HG03565 (cell line): Measurements from ENCODE around the gene ENTPD2.

Experiments
- ATAC-seq: cut with Tn5 transposase; IDR thresholded peaks from one replicate; pipeline ENCODE4 v1.9.1; 2021; ENCODE audit warnings: mild to moderate bottlenecking, moderate library complexity; ENCODE audit not compliant: unreplicated experiment

Gene ENTPD2

DNA sequence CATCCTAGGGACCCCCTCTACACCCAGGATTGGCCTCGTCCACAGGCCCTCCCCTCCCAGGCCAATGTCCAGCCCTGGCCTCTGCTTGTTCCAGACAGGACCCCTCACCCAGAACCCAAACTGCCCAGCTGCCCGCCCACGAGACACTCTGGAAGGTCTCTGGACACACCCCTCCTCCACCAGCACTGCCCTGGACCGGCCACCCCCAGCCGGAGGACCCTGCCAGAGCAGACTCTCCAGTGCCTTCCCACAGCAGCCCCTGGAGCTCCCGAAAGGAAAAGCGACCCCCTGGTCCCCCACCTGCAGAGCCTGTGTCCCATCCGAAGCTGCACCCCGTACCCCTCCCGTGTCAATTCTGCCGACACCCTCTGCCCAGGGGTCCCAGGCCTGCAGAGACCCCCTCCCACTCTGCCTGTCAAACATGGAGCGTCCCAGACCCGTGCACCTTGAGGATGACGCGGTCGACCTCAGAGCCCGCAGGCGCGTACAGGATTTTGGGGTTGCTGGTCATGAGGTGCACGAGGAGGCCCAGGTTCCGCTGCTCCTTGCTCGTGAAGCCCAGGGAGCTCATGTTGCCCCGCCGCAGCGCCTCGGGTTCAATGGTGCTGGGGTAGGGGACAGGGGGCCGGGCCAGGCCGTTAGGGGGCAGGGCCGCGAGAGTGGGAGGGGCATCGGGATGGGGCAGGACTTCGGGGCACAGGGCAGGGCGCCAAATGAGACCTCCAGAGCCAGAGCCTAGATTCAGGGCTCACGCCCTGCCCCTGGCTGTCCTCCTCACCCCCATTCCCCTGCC, 33.8 kb downstream of the ENTPD2 start:
- no peak for ATAC-seq

DNA sequence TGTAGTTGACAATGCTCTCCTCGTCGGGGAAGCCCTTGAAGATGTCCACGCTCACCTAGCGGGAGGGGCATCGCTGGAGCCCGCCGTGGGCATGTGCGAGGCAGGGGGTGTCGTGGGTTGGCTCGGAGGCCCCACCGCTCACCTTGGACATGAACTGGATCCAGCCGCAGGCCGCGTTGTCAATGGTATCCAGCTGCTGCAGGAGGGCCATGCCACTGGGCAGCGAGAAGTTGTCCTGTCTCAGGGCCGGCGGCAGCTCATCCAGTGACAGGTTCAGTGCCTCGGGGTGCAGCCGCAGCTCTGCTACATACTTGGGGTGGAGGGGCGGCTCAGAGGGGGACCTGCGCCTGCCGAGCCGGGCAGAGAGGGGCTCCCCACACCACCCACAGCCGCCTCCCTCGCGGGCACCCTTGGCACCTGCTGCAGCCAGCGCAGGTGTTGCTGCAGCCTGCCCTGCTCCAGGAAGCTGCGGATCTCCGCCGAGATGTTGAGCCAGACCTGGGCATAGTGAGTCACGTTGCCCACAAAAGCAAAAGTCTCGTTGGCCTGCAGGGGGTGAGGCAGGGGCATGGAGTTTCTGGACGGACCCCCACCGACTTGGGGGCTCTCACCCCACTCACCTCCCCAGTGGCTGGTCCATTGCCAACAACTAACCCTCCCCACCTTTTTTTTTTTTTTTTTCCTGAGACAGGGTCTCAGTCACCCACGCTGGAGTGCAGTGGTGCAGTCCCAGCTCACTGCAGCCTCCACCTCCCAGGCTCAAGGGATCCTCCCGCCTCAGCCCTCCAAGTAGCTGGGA, 34.9 kb downstream of the ENTPD2 start:
- ATAC-seq = no peak

DNA sequence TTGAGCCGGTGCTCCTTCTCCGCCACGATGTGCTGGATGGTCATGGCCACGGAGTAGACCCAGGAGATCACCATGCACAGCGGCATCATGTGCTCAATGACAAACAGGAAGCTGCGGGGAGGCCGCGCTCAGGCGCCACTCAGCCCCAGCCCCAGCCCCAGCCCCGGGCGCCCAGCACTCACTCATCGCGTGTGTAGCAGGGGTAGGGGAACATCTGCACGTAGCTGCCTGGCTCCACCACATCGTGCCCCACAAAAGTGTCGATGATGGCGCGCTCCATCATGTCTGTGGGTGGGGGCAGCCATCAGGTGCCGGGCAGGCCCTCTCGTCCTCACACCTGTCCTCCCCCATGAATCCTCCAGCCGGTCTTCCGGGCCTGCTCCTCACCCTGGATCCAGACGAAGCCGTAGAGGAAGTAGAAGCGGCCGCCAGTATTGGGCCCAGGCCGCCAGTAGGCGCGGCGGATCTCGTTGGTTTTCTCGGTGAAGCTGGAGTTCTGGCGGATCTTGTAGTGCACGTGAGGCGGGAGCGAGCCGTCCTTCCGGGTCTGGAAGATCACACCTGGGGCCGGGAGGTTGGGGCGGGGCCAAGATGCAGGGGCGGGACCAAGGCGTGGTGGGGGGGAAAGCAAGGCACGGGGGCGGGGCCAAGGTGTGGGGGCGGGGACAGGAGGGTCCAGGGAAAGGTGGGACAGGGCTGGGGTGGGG, 35.9 kb downstream of the ENTPD2 start:
- ATAC-seq = no peak

DNA sequence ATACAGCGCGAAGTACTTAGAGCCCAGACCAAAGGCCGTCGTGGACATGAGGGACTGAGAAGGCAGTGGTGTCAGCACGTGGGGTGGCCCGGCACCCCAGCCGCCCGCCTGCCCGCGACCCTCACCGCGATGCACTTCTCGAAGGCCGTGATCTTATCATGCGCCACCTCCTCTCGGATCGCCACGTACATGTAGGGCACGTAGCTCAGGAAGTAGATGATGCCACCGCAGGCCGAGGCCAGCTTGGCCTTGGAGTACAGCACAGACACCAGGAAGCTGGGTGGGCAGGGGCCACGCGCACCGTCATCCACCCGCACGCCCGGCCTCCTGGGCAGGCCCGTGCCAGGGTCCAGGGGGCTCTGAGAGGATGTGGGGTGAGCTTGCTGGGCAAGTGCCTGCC, 36.8 kb downstream of the ENTPD2 start:
- no peak for ATAC-seq

DNA sequence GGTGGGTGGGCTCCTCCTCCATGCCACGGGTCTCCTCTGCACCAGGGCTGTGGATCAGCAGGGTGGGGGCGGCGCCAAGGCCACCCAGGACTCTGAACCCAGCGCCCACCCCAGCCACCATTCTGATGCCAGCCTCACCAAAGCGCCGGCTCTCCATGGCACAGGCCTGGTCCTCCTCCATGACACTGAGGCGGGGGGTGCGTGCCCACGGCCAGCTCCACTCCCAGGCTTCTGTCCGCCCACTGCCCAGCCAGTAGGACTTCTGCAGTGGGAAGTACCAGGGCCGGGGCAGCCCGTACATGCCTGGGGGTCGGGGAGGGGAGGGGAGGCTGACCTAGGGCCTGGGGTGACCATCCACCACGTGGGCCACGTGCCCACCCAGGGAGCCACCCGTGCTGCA, 37.4 kb downstream of the ENTPD2 start:
- ATAC-seq = no peak

DNA sequence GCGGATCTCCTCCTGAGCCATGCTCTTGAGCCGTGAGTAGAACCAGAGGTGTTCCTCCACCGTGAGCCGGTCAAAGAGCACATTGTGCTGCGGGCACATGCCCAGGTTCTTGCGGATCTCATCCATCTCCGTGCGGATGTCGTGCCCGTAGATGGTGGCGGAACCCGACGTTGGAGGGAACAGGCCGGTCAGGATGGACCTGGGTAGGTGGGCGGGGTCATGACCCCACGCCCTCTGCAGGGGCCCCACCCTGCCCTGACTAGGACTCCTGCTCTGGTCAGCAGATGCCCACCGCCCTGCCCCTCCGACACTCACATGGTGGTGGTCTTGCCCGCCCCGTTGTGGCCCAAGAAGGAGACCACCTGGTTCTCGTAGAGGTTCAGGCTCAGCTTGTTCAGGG, 37.9 kb downstream of the ENTPD2 start:
- no peak for ATAC-seq

DNA sequence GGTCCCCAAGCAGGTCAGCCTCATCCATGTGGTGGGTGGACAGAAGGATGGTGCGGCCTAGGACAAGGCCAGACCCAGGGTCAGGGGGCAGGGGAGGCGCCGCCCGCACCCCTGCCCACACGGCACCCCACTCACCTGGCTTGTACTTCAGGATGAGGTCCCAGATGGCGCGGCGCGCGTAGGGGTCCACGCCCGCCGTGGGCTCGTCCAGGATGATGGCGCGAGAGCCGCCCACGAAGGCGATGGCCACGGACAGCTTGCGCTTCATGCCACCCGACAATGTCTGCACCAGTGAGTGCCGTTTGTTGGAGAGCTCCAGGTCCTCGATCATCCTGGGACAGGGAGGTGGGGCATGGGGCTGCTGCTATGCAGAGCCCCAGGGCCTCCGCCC, 38.3 kb downstream of the ENTPD2 start:
- no peak for ATAC-seq

DNA sequence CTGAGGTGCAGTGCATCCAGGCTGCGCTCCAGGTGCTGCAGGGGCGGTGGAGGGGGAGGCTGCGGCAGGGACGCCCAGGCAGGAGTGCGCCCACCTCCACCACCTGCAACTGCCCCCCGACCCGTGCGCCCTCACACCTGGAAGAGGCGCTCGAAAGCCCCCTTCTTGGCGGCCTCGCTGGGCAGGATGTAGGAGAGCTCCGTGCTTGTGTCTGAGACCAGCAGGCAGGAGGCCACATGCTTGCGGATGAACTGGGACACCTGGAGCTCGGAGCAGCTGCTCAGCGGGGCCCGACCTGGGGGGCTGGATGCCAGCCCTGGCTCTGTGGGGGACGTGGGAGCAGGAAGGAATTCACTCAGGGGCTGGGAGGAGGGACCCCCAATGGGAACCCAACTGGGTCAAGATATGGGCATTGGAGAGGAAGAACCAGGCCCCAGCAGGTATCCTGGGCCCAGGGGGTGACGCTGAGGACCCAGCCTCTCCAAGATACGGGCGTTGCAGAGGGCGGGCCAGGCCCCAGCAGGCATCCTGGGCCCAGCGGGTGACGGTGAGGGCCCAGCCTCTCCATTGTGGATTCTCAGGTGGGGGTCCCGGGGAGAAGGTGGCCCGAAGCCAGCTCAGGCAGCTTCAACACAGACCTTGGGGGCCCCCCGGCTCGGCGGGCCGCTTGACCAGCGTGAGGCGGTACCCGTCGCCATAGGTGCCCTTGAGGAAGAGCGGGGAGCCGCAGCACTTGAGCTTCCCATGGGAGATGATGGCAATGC, 38.9 kb downstream of the ENTPD2 start:
- no peak for ATAC-seq

DNA sequence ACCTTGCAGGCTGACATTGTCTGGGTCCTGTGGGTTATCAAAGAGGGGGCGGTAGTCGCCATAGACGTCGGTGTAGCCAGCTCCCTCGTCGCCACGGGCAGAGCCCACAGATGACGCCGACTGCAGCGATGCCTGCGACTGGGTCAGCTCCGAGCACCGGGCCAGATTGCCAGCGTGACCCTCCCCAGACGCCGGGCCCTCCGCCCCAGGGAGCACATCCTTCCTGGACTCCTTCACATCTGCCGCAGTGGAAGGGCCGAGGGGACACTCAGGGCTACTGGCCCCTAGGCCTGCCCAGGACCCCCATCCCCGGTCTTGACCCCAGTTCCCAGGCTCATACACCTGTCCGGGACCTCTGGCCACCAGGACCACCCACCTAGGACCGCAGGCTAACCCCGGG, 39.7 kb downstream of the ENTPD2 start:
- ATAC-seq = no peak

DNA sequence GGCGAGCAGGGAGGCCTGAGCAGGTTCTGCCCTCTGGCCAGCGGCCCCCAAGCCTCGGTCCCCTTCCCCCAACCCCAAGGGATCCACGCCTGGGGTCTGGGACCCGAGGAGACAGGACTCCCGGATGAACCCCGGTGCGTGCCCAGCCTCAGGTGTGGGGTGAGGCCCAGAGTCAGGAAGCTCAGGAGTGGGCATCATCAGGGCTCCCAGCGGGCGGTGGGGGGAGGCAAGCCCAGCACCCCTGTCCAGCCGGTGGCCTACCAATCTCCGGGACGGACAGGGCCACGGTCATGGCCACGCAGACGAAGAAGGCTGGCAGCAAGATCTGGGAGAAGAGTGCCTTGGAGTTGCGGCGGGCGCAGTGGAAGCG, 40.3 kb downstream of the ENTPD2 start:
- no peak for ATAC-seq

DNA sequence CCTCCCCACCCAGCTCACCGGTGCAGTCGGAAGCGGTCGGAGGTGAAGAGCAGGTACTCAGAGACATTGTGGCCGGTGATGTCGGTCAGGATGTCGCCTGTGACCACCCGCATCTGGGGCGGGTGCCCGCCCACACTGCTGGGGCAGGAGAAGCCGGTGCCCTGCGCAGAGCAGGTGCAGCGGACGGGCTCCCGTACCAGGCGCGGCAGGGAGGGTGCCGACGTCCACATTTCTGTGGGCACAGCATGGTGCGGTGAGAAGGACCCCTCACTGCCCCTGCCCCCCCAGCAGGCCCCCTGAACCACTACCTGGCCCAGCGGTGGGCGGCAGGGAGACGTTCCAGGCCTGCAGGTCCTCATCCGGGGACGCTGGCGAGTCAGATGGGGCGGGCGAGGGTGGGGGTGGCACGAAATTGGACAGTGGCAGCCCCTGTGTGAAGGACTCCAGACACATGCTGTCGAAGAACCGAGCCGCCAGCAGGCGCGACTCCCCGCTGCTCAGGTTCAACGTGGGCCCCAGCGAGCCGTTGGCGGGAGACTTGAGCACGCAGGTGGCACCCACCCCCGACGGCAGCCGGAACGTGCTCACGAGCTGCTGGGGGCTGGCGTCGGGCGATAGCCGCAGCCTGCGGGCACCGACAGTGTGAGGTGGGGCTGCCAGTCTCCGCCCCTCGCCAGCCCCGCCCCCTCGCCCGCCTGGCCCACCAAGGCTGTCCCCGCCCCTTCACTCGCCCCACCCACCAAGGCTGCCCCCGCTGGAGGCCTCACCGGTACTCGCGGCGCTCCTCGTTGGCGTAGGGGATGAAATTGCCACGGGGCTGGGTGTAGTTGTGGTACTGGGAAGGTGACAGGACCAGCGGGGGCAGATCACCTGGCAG, 40.9 kb downstream of the ENTPD2 start:
- ATAC-seq = no peak

DNA sequence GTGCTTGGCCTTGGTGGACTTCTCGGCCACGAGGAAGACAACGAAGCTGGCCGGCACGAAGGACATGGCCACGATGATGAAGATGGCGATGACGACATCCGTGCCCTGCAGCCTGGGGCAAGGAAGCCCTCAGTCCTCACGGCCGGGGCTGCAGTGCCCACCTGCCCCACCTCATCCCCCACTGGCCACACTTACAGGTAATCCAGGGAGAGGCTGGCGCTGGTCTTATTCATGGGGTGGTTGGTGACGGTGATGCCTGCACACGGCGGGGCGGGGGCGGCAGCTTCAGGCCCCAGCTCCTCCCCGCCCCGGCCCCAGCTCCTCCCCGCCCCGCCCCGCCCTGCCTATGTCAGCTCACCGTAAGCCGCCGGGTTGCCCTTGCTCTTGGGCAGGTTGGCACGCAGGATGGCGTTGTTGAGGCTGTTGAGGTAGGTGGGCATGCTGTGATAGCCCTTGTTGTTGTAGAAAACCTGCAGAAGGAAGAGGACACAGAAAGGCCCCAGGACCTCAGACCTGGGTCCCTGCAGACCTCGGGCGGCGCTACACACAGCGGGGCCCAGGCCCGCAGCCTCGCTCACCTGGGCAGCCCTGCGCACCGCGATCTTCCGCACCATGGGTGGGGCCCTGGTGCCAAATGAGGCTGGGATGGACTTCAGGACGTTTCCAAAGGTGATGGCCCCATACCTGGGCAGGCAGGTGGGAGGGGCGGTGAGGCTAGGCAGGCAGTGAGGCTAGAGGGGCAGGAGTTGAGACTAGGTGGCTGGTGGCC, 41.8 kb downstream of the ENTPD2 start:
- ATAC-seq = no peak

DNA sequence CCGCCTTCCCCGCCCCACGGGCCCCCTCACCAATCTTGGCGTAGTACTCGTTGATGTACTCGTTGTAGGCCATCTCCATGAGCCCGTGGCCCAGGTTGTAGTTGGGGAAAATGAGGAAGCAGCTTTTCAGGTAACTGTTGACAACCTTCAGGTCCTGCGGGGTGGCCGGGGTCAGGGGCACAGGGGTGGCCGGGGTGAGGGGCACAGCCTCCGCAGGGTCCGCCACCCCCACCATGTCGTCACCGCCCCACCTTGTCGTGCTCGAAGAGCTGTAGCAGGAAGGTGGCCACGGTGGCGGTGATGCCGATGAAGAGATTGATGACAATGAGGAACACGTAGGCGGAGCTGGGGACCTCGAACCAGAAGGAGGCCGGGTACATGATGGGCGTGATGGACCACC, 42.7 kb downstream of the ENTPD2 start:
- ATAC-seq = no peak

DNA sequence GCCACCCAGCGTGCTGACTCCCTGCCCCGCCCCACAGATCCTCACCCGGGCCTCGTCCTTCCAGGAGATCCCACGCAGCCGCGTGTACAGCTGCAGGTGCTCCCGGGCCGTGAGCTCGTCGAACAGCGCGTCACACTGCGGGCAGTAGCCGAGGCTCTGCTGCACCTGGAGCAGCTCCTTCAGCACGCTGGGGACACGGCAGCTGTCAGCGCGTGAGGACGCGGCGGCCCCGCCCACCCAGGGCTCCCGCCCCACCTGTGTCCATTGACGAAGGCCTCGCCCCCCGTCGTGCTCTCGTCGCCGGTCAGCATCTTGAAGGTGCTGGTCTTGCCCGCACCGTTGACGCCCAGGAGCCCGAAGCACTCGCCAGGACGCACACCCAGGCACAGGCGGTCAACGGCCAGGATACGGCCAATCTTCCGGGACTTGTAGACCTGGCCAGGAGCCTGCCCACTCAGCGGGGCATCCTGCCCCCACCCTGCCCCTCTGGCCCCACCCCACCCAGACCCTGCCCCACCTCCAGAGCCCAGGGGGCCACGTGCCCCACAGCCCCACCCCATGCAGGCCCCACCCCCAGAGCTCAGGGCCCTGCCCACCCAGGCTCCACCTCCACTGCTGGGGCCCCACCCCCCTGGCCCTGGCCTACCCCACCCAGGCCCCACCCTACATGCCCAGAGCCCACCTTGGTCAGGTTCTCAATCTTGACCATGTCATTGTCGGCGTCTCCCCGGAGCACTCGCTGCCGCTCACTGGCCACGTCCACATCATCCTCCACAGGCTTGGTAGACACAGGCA, 43.7 kb downstream of the ENTPD2 start:
- ATAC-seq = no peak

DNA sequence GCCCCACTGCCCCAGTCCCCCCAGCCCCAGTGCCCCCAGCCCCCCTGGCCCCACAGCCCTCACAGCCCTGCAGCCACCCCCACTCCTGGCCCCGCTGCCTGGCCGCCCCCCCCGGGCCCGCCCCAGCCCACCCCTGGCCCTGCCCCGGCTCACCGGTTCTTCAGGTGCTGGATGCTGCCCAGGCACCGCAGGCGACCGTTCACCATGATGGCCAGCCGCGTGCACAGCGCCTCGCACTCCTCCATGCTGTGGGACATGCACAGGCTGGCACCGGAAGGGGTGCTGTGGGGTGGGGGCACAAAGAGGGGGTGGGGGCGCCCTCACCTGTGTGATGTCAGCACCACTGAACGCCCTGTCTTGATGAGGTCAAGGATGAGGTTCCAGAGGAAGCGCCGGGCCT, 44.6 kb downstream of the ENTPD2 start:
- ATAC-seq = no peak

DNA sequence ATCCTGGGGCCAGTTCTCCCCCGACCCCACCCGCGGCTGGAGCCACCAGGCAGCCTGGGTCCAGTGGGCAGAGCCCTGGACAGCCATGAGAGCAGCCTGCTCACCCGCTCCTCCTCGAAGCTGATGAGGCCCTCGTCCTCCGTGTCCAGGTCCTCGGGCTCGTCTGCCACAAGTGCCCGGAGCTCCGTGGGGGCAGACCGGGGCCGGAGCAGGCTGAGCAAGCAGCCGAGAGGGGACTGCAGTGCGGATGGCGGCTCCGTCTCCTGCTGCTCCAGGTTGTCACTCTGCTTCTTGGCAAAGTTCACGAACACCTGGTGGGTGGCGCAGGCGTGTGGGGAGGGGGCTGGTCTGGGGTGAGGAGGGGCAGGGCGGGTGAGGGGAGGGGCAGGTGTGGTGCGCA, 45.5 kb downstream of the ENTPD2 start:
- no peak for ATAC-seq

DNA sequence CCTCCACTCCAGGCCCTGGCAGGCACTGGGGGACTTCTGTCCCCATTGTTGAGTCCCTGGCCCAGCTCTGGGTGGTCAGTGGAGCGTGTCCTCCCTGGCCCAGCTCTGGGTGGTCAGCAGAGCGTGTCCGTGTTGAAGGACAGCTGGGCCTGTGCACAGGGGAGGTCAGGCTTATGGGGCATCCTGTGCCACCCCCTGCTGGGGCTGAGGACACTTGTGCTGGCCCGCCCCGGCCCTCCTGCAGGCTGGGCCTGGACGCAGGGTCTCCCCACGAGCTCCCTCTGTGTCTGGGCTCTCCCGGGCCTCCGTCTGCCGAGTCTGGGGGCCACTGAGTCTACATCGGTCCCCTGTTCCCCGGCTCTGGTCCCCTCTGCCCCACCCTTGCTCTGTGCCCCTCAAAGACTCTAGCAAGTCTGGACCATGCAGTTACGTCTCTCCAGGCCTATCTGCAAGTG, 46.0 kb downstream of the ENTPD2 start:
- no peak for ATAC-seq

DNA sequence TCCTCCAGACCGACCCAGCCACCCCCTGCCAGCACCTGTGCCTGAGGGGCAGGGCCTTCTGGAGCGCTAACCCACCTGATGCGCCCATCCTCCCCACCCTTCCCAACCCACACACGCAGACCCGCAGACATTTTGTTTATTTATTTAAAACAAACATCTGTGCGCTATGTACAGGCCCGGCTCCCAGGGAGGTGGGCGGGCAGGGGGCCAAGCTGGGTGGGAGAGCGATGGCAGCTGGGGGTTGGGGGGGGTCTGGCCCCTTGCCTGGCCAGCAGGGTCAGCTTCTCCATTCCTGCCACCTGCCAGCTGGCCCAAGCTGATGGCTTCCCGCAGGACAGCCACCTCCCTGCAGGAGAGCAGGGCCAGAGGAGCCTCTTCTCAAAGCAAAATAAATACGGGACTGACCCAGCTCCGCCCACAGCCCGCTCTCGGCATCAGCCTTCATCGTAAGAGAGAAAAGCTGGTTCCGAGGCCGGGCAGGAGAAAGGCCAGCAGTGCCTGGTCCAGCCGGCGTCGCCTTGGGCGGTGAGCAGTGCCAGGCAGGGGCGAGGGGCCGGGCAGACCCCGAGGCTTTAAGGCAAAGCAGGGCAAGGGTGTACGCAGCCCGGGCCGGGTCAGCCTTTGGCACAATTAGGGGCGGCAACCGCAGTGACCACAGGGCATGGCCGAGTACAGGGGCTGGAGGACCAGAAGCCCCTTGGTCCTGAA, 46.6 kb downstream of the ENTPD2 start:
- no peak for ATAC-seq
